Neural progenitor cell (in vitro differentiated cells): Measurements from ENCODE around the gene PTX4.

ENCODE experiments used
- EZH2phosphoT487 ChIP-seq: fragments of 200-600 bp; sonication (generic); IDR thresholded peaks from 2 replicates; pipeline ENCODE4 v1.6.1; 2017; ENCODE audit warnings: antibody characterized with exemption
- TF ChIP-seq, protein P1 (sequence below): fragments of 200-600 bp; sonication (generic); IDR thresholded peaks from 2 replicates; pipeline ENCODE4 v1.5.1; 2017; ENCODE audit warnings: antibody characterized with exemption, mild to moderate bottlenecking

DNA sequence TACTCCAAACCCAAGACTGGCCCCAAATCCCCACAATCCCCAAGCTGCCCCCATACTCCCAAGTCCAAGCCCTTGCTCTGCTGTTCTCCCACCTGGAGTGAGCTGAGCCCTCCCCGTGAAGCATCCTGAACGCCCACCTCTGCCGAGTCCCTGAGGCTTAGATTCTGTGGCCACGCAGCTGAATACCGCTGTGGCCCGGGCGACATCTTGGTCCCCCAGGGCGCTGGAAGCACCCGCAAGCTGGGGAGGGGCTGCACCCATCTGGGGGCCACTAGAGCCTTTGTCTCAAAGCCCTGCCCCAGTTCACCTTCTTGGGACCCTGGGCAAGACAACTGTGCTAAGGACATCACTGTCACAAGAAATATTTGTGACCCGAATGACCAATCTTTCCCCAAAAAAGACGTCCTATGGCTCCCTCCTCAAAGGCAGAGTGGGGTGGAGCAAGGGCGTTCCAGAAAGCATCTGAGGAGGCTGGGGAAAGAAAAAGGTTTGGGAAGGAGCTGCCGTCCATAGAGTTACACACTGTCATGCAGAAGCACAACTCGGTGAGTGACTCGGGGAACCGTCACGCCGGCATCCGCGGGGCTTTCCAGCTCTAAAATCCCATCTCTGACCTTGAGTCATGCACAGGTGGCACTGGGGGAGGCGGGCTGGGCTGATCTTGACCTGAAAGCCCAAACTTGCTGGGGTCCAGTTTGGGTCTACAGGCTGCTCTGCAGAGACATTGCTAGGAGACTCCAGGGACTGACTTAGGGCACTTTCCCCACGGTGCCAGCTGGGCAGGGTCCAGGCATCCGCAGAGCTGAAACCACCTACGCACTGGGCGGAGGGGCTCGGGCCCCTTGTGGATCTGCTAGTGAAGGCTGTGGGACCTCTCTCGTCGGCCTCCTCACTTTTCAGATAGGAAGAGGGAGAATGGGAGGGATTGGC is 6.6 kb downstream of the PTX4 start:
- TF ChIP-seq EZH2phosphoT487: no peak
- TF ChIP-seq, protein P1, sequence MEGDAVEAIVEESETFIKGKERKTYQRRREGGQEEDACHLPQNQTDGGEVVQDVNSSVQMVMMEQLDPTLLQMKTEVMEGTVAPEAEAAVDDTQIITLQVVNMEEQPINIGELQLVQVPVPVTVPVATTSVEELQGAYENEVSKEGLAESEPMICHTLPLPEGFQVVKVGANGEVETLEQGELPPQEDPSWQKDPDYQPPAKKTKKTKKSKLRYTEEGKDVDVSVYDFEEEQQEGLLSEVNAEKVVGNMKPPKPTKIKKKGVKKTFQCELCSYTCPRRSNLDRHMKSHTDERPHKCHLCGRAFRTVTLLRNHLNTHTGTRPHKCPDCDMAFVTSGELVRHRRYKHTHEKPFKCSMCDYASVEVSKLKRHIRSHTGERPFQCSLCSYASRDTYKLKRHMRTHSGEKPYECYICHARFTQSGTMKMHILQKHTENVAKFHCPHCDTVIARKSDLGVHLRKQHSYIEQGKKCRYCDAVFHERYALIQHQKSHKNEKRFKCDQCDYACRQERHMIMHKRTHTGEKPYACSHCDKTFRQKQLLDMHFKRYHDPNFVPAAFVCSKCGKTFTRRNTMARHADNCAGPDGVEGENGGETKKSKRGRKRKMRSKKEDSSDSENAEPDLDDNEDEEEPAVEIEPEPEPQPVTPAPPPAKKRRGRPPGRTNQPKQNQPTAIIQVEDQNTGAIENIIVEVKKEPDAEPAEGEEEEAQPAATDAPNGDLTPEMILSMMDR: no peak
